Stimulated activated effector memory CD8-positive, alpha-beta T cell treated with anti-CD3 and anti-CD28 coated beads, Interleukin-12 subunit alpha, Interleukin-12 subunit beta, amount 100 ng/mL, for 72 hours (primary cell): ENCODE data around the gene SLC25A41.

Experiments used
- ATAC-seq: fragments of 150-1000 bp; cut with Tn5 transposase; 2 replicates; pipeline ENCODE4 v1.10.0; 2021
- DNase-seq, 2 donors: peaks; one replicate each; pipeline ENCODE4 v3.0.0; 2021 to 2022; ENCODE audit warnings: low spot score in 2 of 2
- H3K27ac Mint-ChIP-seq: one replicate; pipeline ENCODE4 v1.8.0; 2022; ENCODE audit warnings: mild to moderate bottlenecking, mixed read lengths
- H3K36me3 Mint-ChIP-seq: one replicate; pipeline ENCODE4 v1.8.0; 2022; ENCODE audit warnings: mild to moderate bottlenecking, mixed read lengths
- H3K4me1 Mint-ChIP-seq: one replicate; pipeline ENCODE4 v1.8.0; 2022; ENCODE audit warnings: mixed read lengths
- H3K4me3 Mint-ChIP-seq: one replicate; pipeline ENCODE4 v1.8.0; 2022; ENCODE audit warnings: mild to moderate bottlenecking, mixed read lengths
- H3K9me3 Mint-ChIP-seq: one replicate; pipeline ENCODE4 v1.8.0; 2022; ENCODE audit warnings: mixed read lengths

The SLC25A41 gene

GRCh38 chr19:6467384-6467783 lies 33.8 kb upstream of the SLC25A41 start:
- Mint-ChIP-seq H3K9me3 (no peaks in the 10 kb centered on the region), H3K27ac (peak overlapping the region; percentile 69), H3K36me3 (peaks cover 48% of the 10 kb centered on the region), H3K4me3 (no peak overlapping the region), H3K4me1 (peaks cover 20% of the 10 kb centered on the region)
- DNase-seq (no peak), ATAC-seq (no peak)

- no peaks in the 10 kb centered on the region for H3K9me3 Mint-ChIP-seq
- H3K36me3 Mint-ChIP-seq, result peaks cover 41% of the 10 kb centered on the region
- DNase-seq (no peak), ATAC-seq (peak; percentile 31)
- no peak overlapping the region for H3K27ac Mint-ChIP-seq
- H3K4me1 Mint-ChIP-seq, result peaks cover 20% of the 10 kb centered on the region
- H3K4me3 Mint-ChIP-seq, result no peak overlapping the region
Measured at GRCh38 chr19:6466526-6467248, 33.1 kb upstream of the SLC25A41 start.

- Mint-ChIP-seq H3K36me3 (peaks cover 31% of the 10 kb centered on the region), H3K4me1 (peaks cover 21% of the 10 kb centered on the region), H3K27ac (no peak overlapping the region), H3K4me3 (no peak overlapping the region), H3K9me3 (no peaks in the 10 kb centered on the region)
- ATAC-seq (no peak), DNase-seq (no peak)
Measured at GRCh38 chr19:6465663-6466062, 32.1 kb upstream of the SLC25A41 start.

- H3K36me3 Mint-ChIP-seq, result peaks cover 30% of the 10 kb centered on the region
- DNase-seq, result no peak
- peaks cover 27% of the 10 kb centered on the region for H3K4me1 Mint-ChIP-seq
- no peak overlapping the region for H3K4me3 Mint-ChIP-seq
- ATAC-seq, result no peak
- H3K9me3 Mint-ChIP-seq, result no peaks in the 10 kb centered on the region
- peak overlapping the region; percentile 53 for H3K27ac Mint-ChIP-seq
Measured at GRCh38 chr19:6465006-6465405, 31.4 kb upstream of the SLC25A41 start.

- peak within 1 kb of the TSS; percentile 39 for H3K4me3 Mint-ChIP-seq
Measured at GRCh38 chr19:6464070-6464873, 30.7 kb upstream of the SLC25A41 start, which contains the start of gene CRB3. CRB3 (plus strand) TSS chr19:6464271; CDS start chr19:6464702, 431 bp downstream.

GRCh38 chr19:6460099-6460884 lies 26.7 kb upstream of the SLC25A41 start:
- Mint-ChIP-seq H3K27ac (peak overlapping the region; percentile 79), H3K36me3 (peaks cover 33% of the 10 kb centered on the region), H3K4me1 (peaks cover 40% of the 10 kb centered on the region), H3K4me3 (peak overlapping the region; percentile 88), H3K9me3 (no peaks in the 10 kb centered on the region)
- DNase-seq, result peak; percentile 91 to 97
- ATAC-seq, result peak; percentile 88

More at GRCh38 chr19:6464070-6464873, 30.7 kb upstream of the SLC25A41 start, which contains the start of gene CRB3:
- H3K4me1 Mint-ChIP-seq, result peaks cover 31% of the 10 kb centered on the region
- H3K27ac Mint-ChIP-seq, result peak within 1 kb of the TSS; percentile 53
- peaks cover 25% of the 10 kb centered on the region for H3K36me3 Mint-ChIP-seq
- ATAC-seq (no peak), DNase-seq (no peak)
- no peaks in the 10 kb centered on the region for H3K9me3 Mint-ChIP-seq

- Mint-ChIP-seq H3K36me3 (peaks cover 33% of the 10 kb centered on the region), H3K27ac (peak within 1 kb of the TSS; percentile 79), H3K4me3 (peak within 1 kb of the TSS; percentile 88), H3K9me3 (no peaks in the 10 kb centered on the region), H3K4me1 (peaks cover 32% of the 10 kb centered on the region)
- ATAC-seq (peak; percentile 43), DNase-seq (peak; percentile 40 to 77)
Measured at GRCh38 chr19:6459262-6460098, 25.9 kb upstream of the SLC25A41 start, which contains the start of gene SLC25A23. SLC25A23 (minus strand) TSS chr19:6459792; CDS start chr19:6459628, 164 bp downstream.

GRCh38 chr19:6458695-6459261 lies 25.2 kb upstream of the SLC25A41 start:
- peak overlapping the region; percentile 66 for H3K27ac Mint-ChIP-seq
- H3K9me3 Mint-ChIP-seq, result no peaks in the 10 kb centered on the region
- H3K4me3 Mint-ChIP-seq, result peak overlapping the region; percentile 88
- H3K36me3 Mint-ChIP-seq, result peaks cover 33% of the 10 kb centered on the region
- DNase-seq, result no peak
- H3K4me1 Mint-ChIP-seq, result peaks cover 25% of the 10 kb centered on the region
- ATAC-seq, result no peak

- peaks cover 24% of the 10 kb centered on the region for H3K4me1 Mint-ChIP-seq
- peak overlapping the region; percentile 66 for H3K27ac Mint-ChIP-seq
- H3K9me3 Mint-ChIP-seq, result no peaks in the 10 kb centered on the region
- peaks cover 38% of the 10 kb centered on the region for H3K36me3 Mint-ChIP-seq
- no peak for ATAC-seq
- peak overlapping the region; percentile 88 for H3K4me3 Mint-ChIP-seq
- no peak for DNase-seq
Measured at GRCh38 chr19:6457958-6458694, 24.6 kb upstream of the SLC25A41 start.

- Mint-ChIP-seq H3K4me3 (no peak overlapping the region), H3K36me3 (peaks cover 38% of the 10 kb centered on the region), H3K27ac (no peak overlapping the region), H3K9me3 (no peaks in the 10 kb centered on the region), H3K4me1 (peaks cover 24% of the 10 kb centered on the region)
- ATAC-seq, result no peak
- no peak for DNase-seq
Measured at GRCh38 chr19:6455924-6456323, 22.4 kb upstream of the SLC25A41 start.

- Mint-ChIP-seq H3K27ac (no peak overlapping the region), H3K4me3 (no peak overlapping the region), H3K4me1 (peaks cover 12% of the 10 kb centered on the region), H3K36me3 (peaks cover 29% of the 10 kb centered on the region), H3K9me3 (no peaks in the 10 kb centered on the region)
- no peak for ATAC-seq
- DNase-seq, result no peak
Measured at GRCh38 chr19:6453951-6454565, 20.5 kb upstream of the SLC25A41 start.

- no peak overlapping the region for H3K4me3 Mint-ChIP-seq
- no peaks in the 10 kb centered on the region for H3K9me3 Mint-ChIP-seq
- no peak for DNase-seq
- H3K27ac Mint-ChIP-seq, result no peak overlapping the region
- H3K36me3 Mint-ChIP-seq, result peaks cover 22% of the 10 kb centered on the region
- H3K4me1 Mint-ChIP-seq, result peaks cover under 1% of the 10 kb centered on the region
- ATAC-seq, result no peak
Measured at GRCh38 chr19:6452899-6453298, 19.3 kb upstream of the SLC25A41 start.

GRCh38 chr19:6452223-6452614 lies 18.7 kb upstream of the SLC25A41 start:
- Mint-ChIP-seq H3K27ac (no peak overlapping the region), H3K4me1 (no peaks in the 10 kb centered on the region), H3K9me3 (no peaks in the 10 kb centered on the region), H3K4me3 (no peak overlapping the region), H3K36me3 (peaks cover 16% of the 10 kb centered on the region)
- DNase-seq, result no peak
- no peak for ATAC-seq
